Measurements from ENCODE around the gene KY.

GRCh38 chr3:134646086-134646485 lies 4.7 kb downstream of the KY start:
- TF ChIP-seq TAF1 (IDR thresholded peaks at IDR 0.05; ENCODE audit: borderline replicate concordance, insufficient read depth, low read length): no peak
- no peak for TF ChIP-seq SIN3A (IDR thresholded peaks at IDR 0.05; ENCODE audit: borderline replicate concordance, insufficient read depth, low read length)
- no peak for TF ChIP-seq POLR2AphosphoS5 (IDR thresholded peaks at IDR 0.05; ENCODE audit: low read depth, low read length)
- TF ChIP-seq FOXP2 (optimal IDR thresholded peaks at IDR 0.05; ENCODE audit: borderline replicate concordance, extremely low read depth, extremely low read length, insufficient read depth): no peak
